Right hindlimb (tissue), 1 donor: ENCODE measurements around the gene LIG3.
"Not testable (repeated sequence)": the region's sequence is repeated elsewhere in the genome, so short reads cannot be mapped to it uniquely, and the experiment has no call there.

Experiments used
- DNase-seq: peaks from one replicate; pipeline ENCODE4 v3.0.0-alpha.2; 2018

Gene LIG3

DNA sequence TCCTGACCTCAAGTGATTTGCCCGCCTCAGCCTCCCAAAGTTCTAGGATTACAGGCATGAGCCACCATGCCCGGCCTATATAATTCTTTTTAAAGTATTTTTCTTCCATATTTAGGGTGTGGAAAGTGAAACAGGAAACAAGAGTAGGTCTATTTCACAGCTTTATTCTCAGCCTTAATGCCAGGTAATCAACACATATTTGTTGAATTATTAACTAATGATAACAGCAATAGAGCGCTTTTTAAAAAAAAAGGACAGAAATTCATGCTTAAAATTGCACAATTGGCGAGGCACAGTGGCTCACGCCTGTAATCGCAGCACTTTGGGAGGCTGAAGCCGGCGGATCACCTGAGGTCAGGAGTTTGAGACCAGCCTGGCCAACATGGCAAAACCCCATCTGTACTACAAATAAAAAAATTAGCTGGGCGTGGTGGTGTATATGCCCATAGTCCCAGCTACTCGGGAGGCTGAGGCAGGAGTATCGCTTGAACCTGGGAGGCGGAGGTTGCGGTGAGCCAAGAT, 65.2 kb downstream of the LIG3 start:
- DNase-seq, result not testable (repeated sequence)

DNA sequence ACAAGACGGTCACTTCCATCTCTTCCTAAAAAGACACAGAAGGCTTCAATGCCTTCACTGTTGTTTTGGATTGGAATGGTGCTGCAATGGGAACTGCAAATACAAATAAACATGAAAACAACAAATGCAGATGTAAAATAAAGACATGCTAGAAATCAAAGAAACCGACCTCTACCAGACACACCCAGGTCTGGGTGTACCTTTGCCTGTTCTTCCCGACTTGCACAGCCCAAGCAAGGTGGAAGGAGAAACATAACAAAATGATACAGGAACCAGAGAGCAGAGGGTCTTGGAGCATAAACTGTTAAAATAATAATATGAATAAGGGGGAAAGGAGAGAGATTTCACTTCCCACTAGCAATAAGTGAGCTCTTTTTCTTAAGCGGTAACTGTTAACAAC, 65.9 kb downstream of the LIG3 start:
- no peak for DNase-seq

DNA sequence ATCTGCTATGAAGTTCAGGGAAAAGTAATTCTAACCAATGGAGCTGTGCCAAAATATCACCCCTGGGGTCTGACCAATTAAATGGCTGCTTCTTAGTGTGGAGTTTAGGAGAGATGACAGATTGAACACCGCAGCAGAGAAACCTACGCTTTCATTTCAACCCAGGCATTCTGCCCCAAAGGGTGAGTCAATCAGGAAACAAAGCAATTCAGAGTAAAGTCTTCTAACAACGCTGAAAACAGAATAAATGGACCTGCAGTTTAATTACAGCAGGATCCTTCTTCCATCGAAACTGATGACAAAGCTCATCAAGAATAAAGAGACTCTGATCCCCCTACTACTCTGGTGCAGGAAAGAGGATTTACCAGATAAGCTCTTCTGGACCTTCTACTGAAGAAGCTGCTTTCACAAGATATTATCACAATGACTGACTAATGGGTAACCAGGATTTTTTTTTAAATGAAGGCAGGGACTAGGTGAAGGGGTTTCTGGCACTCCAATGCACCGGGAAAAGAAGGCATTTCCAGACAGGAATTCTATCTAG, 66.5 kb downstream of the LIG3 start:
- peak; percentile 25 for DNase-seq

DNA sequence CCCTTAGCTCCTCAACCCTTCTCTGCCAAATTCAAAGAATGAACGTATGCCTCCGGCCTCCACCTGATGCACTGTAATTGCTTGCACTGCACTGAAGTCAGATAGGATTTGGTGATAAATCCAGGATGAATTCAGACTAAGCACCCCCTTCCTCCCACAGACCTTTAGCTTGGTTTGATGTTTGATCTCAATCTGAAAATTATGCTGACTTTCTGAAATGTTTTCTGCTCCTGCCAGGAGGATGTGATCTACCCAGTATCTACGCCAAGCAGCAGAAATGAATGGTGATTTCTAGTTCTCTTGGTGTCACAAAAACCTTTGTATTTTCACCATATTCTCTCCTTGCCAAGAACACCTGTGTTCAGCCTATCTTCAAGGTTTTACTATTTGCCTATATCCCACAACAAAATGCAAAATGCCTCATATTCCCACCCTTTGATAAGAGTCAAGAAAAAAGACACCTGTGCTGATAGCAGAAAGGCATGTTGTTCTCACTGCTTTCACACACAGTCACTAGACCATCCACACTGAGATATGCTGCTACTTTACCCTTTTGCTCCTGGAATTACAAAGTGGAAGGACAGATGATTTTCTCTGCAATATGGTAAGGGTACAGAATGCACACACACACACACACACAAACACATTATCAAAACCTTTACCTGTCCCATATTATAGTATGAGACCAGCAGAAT, 68.5 kb downstream of the LIG3 start:
- DNase-seq, result no peak

DNA sequence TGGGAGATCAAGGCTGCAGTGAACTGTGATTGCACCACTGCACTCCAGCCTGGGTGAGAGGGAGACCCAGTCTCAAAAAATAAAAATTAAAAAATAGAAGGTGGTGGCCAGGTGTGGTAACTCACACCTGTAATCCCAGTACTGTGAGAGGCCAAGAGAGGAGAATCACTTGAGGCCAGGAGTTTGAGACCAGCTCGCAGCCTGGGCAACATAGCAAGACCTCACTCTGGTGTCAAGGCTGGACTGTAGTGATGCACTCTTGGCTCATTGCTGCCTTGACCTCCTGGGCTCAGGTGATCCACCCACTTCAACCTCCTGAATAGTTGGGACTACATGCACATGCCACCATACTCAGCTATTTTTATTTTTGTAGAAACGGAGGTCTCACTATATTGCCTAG, 69.9 kb downstream of the LIG3 start:
- no peak for DNase-seq

DNA sequence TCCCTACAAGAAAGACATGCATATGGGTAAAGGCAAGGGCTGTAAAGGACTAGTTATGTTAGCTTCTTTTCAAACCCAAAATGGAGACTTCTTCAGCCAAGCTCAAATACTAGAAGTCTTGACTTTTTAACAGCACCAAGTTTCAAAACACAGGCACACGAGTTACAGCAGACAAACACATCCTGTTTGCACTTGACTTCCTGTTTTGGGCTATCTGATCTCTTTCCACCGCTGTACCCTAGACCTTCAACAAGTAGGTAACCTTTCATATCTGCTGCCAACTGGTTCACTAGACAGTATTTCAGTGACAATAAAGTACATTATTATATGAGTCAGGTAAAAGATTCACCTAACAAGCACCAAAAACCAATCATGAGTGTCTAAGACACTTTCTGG, 70.9 kb downstream of the LIG3 start:
- no peak for DNase-seq

DNA sequence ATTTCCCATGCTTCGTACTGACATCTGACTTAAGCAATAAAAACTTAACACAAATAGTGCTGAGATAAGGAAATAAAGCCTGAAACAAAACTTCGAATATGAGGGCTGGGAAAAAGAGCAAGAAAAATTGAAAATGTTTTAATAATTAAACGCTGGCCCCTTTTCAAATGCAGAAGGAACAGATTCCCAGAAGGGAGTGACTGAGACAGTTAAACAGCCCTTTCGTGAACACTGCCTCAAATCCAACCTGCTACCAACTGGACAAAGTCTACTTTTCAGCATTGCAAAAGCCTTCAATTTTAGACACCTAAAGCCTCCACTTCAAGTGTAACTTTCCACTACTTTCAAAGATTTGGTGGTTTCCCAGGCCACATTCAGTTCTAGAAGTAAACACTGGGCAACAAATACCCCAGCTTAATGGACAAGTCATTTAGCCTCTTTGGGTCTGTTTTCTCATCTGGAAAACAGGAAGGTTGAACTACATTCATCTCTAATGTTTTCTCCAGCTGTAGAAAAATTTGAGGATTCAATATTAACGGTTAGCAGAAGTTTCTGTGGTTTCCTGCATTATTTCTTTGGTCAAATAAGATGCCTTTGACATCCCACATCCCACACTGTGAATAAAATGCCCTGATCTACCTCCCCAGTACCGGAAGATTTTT, 71.4 kb downstream of the LIG3 start:
- no peak for DNase-seq

DNA sequence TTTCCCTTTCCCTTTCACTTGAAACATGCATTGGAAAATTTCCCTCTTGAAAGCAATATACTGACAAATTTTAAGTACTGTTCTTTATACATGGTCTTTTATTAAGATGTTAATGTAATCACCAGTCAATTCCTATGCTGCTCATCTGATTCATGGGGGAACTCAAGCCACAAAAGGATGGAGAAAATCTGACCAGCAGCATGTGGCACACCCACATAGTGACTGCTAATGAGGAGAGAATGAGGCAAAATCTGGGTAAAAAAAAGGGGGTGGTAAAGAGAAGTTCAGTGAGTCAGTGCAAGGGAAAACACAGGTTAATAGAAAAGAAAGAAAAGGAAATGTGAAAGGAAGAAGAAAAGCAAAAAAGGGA, 71.9 kb downstream of the LIG3 start:
- DNase-seq, result no peak

DNA sequence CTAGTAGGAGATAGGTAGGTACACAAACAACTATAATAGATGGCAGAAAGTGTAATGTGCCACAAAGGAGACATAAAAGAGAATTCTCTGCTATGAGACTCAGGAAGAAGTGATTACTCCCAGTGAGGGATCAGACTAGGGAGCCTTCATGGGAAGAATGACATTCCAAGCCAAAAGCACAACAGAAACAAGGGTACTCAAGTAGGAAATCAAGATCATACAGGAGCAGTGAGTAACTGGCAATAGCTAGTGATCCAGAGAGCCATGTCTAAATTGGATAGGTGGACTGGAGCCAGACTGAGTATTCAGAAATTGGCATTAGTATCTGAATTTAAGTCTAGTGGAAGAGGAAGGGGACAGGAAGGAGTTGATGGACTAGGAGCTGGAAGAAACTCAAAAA, 72.5 kb downstream of the LIG3 start:
- DNase-seq, result no peak

DNA sequence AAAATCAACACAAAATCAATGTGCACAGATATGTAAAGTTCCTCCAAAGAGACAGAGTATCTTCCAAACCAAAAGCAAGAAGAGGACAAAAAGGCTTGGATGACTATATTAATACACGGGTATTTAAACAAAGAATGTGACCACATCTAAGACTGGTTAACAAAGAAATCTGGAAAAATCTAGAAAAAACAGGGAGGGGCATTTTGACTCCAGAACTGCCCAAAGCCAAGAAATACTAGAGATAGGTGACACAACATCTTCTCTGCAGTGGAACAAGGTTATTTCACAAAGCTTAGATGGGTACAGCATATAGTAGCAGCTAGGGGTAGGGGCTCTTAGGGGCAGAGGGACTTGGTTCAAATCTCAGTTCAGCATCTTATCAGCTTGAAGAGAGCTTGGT, 72.9 kb downstream of the LIG3 start:
- DNase-seq, result no peak

DNA sequence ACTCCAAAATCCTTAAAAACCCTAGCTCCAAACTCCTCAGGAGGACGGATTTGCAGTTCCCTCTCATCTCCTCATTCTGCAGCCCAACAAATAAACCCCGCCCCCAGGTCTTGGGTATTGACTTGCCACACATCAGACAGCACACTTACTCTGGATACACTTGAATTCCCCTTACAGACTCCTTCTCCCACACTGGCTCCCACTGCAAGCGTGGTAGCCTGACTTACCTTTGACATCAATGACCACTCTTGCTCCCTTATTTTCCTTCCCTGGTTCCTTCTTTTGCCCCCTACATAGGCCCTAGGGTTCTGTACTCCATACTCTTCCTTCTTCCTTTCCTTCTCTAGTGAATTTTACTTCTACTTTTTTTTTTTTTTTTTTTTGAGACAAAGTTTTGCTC, 75.7 kb downstream of the LIG3 start:
- DNase-seq, result no peak

DNA sequence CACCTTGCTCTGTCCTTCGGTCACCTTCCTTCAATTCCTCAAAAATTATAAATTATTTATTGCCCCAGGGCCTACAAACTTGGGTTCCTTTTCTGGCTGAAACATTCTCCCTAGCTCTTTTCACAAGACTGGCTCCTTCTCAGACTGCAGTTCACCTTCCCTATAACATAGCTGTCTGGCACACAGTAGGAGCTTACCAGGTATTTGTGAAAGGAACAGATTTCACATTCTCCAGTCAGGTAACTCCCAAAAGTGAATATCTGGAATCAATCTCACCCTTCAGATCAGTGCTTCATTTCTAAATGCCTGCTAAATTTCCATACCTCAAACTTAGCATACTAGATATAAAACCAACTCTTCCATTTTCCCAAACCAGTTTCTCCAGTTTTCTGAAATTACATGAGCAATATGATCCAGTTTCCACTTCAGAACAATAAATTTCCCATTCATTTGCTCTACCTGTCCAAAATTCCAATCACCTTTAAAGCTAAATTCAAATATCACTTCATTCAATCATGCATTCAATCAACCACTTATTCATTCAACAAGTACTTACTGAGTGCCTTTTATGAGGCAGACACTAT, 77.1 kb downstream of the LIG3 start:
- DNase-seq, result no peak
